ENCODE measurements around the gene TRPM2. TPM values are rescaled to one million over a fixed set of nuclear protein-coding genes. Genes with fewer than 3 reads are reported as not detected.

TRPM2 gene
- total and polyA plus RNA-seq, 2 of the 13 experiments (the other 11 are each of a cell fraction or from before 2014, with no cell fraction given): 0.07 to 0.20 TPM

GRCh38 chr21:44357064-44357837 is 3.8 kb downstream of the TRPM2 start:
- no peaks in the 10 kb centered on the region for H3K36me3 ChIP-seq (replicated peaks in 1 of 2; ENCODE audit: control insufficient read depth in 1 of 2, insufficient read depth in 2 of 2, low read length in 2 of 2)
- H3K4me3 ChIP-seq (replicated peaks in 1 of 3; ENCODE audit: insufficient read depth in 1 of 3, low read depth in 2 of 3, low read length in 3 of 3): no peak overlapping the region
- POLR2A ChIA-PET: no interaction called here
- TF ChIP-seq IKZF1 (IDR thresholded peaks at IDR 0.05): no peak
- TF ChIP-seq, protein P1, sequence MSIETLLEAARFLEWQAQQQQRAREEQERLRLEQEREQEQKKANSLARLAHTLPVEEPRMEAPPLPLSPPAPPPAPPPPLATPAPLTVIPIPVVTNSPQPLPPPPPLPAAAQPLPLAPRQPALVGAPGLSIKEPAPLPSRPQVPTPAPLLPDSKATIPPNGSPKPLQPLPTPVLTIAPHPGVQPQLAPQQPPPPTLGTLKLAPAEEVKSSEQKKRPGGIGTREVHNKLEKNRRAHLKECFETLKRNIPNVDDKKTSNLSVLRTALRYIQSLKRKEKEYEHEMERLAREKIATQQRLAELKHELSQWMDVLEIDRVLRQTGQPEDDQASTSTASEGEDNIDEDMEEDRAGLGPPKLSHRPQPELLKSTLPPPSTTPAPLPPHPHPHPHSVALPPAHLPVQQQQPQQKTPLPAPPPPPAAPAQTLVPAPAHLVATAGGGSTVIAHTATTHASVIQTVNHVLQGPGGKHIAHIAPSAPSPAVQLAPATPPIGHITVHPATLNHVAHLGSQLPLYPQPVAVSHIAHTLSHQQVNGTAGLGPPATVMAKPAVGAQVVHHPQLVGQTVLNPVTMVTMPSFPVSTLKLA (IDR thresholded peaks at IDR 0.05): peak; percentile 68
- BruUV-seq (replicated peaks): no TSS peak
- H3K27me3 ChIP-seq (ENCODE audit: control insufficient read depth in 1 of 2, insufficient read depth in 2 of 2, low read length in 2 of 2): peaks cover 6 to 17% of the 10 kb centered on the region in 2 experiments; a peak in 4 of 5 replicates
- DNase-seq (ENCODE audit: low spot score): no peak
- H3K9me3 ChIP-seq (ENCODE audit: low read length): no peaks in the 10 kb centered on the region
- no peak overlapping the region for H3K4me2 ChIP-seq (ENCODE audit: low read depth, low read length)
- 50% methylated on average over 7 of the region's 21 CpGs for WGBS (ENCODE audit: low lambda C conversion rate)
- H3K9ac ChIP-seq (ENCODE audit: insufficient read depth, low read depth, low read length): no peak overlapping the region
- H3K4me1 ChIP-seq (ENCODE audit: insufficient read depth, low read length): peaks cover 22% of the 10 kb centered on the region
- no peak overlapping the region for H2AFZ ChIP-seq (ENCODE audit: low read length)
- intact Hi-C loops (cut with micrococcal nuclease; ENCODE audit: unreplicated experiment) (no loop called here), in situ Hi-C loops (cut with HindIII; ENCODE audit: extremely low pct_ligation_motif_present, low pct_unique_long_range_greater_than_20kb) (no loop called here)
- no peak for ATAC-seq
- CTCF ChIA-PET (ENCODE audit: low intra/inter-chr PET ratio, low total read pairs): no interaction called here
- H3K27ac ChIP-seq (ENCODE audit: extremely low read length, insufficient read depth, low read length): no peak overlapping the region
- no peaks in the 10 kb centered on the region for H4K20me1 ChIP-seq (ENCODE audit: insufficient read depth, low read length)
- no peaks in the 10 kb centered on the region for H3K79me2 ChIP-seq (ENCODE audit: insufficient read depth, low read length)
- FAIRE-seq: no peak

DNA sequence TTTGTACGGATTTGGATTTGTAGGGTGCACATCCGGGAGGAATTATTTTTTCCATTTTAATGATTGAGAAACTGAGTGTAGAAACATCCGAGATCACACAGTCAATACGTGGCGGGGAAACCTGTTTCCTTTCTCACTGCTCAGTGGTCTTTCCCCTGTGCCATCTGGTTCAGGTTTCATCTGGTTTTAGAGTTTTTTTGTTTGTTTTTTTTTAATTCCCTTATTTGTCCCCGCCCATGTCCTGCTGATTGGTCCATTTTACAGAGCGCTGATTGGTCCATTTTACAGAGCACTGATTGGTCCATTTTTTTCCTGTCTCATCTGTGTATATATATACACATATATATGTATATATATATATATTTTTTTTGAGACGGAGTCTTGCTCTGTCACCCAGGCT is 6.0 kb downstream of the TRPM2 start:
- DNase-seq (ENCODE audit: low spot score): no peak
- CTCF ChIA-PET (ENCODE audit: low intra/inter-chr PET ratio, low total read pairs): no interaction called here
- no peak for ATAC-seq
- intact Hi-C loops (cut with micrococcal nuclease; ENCODE audit: unreplicated experiment): no loop called here
- no TSS peak for BruUV-seq (replicated peaks)
- H3K27me3 ChIP-seq (ENCODE audit: control insufficient read depth in 1 of 2, insufficient read depth in 2 of 2, low read length in 2 of 2): peaks cover 4 to 19% of the 10 kb centered on the region in 2 experiments; a peak in 4 of 5 replicates
- in situ Hi-C loops (cut with HindIII; ENCODE audit: extremely low pct_ligation_motif_present, low pct_unique_long_range_greater_than_20kb): no loop called here
- TF ChIP-seq CHD2 (IDR thresholded peaks at IDR 0.05; ENCODE audit: low read depth, low read length): no peak
- no peak for TF ChIP-seq ZSCAN21 (CRISPR knock-in tag; IDR thresholded peaks at IDR 0.05; ENCODE audit: borderline replicate concordance)
- TF ChIP-seq ZNF333 (CRISPR knock-in tag; IDR thresholded peaks at IDR 0.05; ENCODE audit: borderline replicate concordance): no peak
- TF ChIP-seq, protein P2, sequence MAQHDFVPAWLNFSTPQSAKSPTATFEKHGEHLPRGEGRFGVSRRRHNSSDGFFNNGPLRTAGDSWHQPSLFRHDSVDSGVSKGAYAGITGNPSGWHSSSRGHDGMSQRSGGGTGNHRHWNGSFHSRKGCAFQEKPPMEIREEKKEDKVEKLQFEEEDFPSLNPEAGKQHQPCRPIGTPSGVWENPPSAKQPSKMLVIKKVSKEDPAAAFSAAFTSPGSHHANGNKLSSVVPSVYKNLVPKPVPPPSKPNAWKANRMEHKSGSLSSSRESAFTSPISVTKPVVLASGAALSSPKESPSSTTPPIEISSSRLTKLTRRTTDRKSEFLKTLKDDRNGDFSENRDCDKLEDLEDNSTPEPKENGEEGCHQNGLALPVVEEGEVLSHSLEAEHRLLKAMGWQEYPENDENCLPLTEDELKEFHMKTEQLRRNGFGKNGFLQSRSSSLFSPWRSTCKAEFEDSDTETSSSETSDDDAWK (CRISPR knock-in tag; IDR thresholded peaks at IDR 0.05): no peak
- 63% methylated on average over 8 of the region's 8 CpGs for WGBS (ENCODE audit: low lambda C conversion rate)
- no peaks in the 10 kb centered on the region for H4K20me1 ChIP-seq (ENCODE audit: insufficient read depth, low read length)
- no peak for FAIRE-seq
- no peak overlapping the region for H2AFZ ChIP-seq (ENCODE audit: low read length)
- no peaks in the 10 kb centered on the region for H3K79me2 ChIP-seq (ENCODE audit: insufficient read depth, low read length)
- H3K9me3 ChIP-seq (ENCODE audit: low read length): no peaks in the 10 kb centered on the region
- POLR2A ChIA-PET: no interaction called here
- H3K4me3 ChIP-seq (replicated peaks in 1 of 3; ENCODE audit: insufficient read depth in 1 of 3, low read depth in 2 of 3, low read length in 3 of 3): no peak overlapping the region
- no peak overlapping the region for H3K9ac ChIP-seq (ENCODE audit: insufficient read depth, low read depth, low read length)
- peaks cover 13% of the 10 kb centered on the region for H3K4me1 ChIP-seq (ENCODE audit: insufficient read depth, low read length)
- no peak overlapping the region for H3K4me2 ChIP-seq (ENCODE audit: low read depth, low read length)
- H3K36me3 ChIP-seq (replicated peaks in 1 of 2; ENCODE audit: control insufficient read depth in 1 of 2, insufficient read depth in 2 of 2, low read length in 2 of 2): no peaks in the 10 kb centered on the region
- H3K27ac ChIP-seq (ENCODE audit: extremely low read length, insufficient read depth, low read length): no peak overlapping the region

Data from HepG2 (cell line).